ENCODE measurements around the gene MVB12B. TPM values are rescaled to one million over a fixed set of nuclear protein-coding genes. Genes with fewer than 3 reads are reported as not detected.

MVB12B gene
- total and polyA plus RNA-seq, 8 donors = 2.6 to 6.7 (median 4.0) TPM

GRCh38 chr9:126366366-126367011 lies 39.9 kb downstream of the MVB12B start:
- DNase-seq (no peak), ATAC-seq (no peak), FAIRE-seq (no peak)
- Histone ChIP-seq H3K9me3 (peaks cover 0 to 5% (median 0%) of the 10 kb centered on the region in 4 donors), H3K27me3 (no peaks in the 10 kb centered on the region), H3K4me1 (no peaks in the 10 kb centered on the region), H3K36me3 (no peaks in the 10 kb centered on the region), H3K27ac (no peak overlapping the region), H3K4me3 (no peak overlapping the region)
- TF ChIP-seq CTCF (IDR thresholded peaks at IDR 0.05) = no peak
- 86 to 87% methylated on average over 13 of the region's 13 CpGs for WGBS, 2 donors
- intact Hi-C loops (cut with DNase I) = no loop called here

GRCh38 chr9:126367139-126367538 lies 40.5 kb downstream of the MVB12B start:
- DNase-seq = no peak
- H3K4me1 ChIP-seq = no peaks in the 10 kb centered on the region
- no peak for ATAC-seq
- no peak overlapping the region for H3K4me3 ChIP-seq
- peaks cover 0 to 5% (median 0%) of the 10 kb centered on the region in 4 donors for H3K9me3 ChIP-seq
- H3K27me3 ChIP-seq = no peaks in the 10 kb centered on the region
- 89 to 92% methylated on average over 13 of the region's 13 CpGs for WGBS, 2 donors
- no peak overlapping the region for H3K27ac ChIP-seq
- intact Hi-C loops (cut with DNase I) = no loop called here
- no peaks in the 10 kb centered on the region for H3K36me3 ChIP-seq
- TF ChIP-seq CTCF (IDR thresholded peaks at IDR 0.05) = no peak
- no peak for FAIRE-seq

GRCh38 chr9:126367616-126368015 lies 41.0 kb downstream of the MVB12B start:
- no peak overlapping the region for H3K27ac ChIP-seq
- no peaks in the 10 kb centered on the region for H3K36me3 ChIP-seq
- no peak overlapping the region for H3K4me3 ChIP-seq
- FAIRE-seq (no peak), DNase-seq (no peak), ATAC-seq (no peak)
- no peak for TF ChIP-seq CTCF (IDR thresholded peaks at IDR 0.05)
- H3K9me3 ChIP-seq = peaks cover 0 to under 1% (median 0%) of the 10 kb centered on the region in 4 donors
- no peaks in the 10 kb centered on the region for H3K27me3 ChIP-seq
- intact Hi-C loops (cut with DNase I) = no loop called here
- 79 to 81% methylated on average over 3 of the region's 3 CpGs for WGBS, 2 donors
- H3K4me1 ChIP-seq = no peaks in the 10 kb centered on the region

- FAIRE-seq (no peak), ATAC-seq (no peak), DNase-seq (no peak)
- no peaks in the 10 kb centered on the region for H3K36me3 ChIP-seq
- intact Hi-C loops (cut with DNase I) = no loop called here
- H3K27ac ChIP-seq = no peak overlapping the region
- H3K4me3 ChIP-seq = no peak overlapping the region
- H3K4me1 ChIP-seq = no peaks in the 10 kb centered on the region
- no peak for TF ChIP-seq CTCF (IDR thresholded peaks at IDR 0.05)
- no peaks in the 10 kb centered on the region for H3K9me3 ChIP-seq
- WGBS, 2 donors = 94 to 95% methylated on average over 7 of the region's 7 CpGs
- no peaks in the 10 kb centered on the region for H3K27me3 ChIP-seq
These were observed 41.4 kb downstream of the MVB12B start for GRCh38 chr9:126368020-126368419.

GRCh38 chr9:126371007-126371870 lies 44.6 kb downstream of the MVB12B start:
- H3K9me3 ChIP-seq = no peaks in the 10 kb centered on the region
- ATAC-seq (no peak), FAIRE-seq (no peak), DNase-seq (no peak)
- no peaks in the 10 kb centered on the region for H3K4me1 ChIP-seq
- no peak overlapping the region for H3K27ac ChIP-seq
- H3K27me3 ChIP-seq = no peaks in the 10 kb centered on the region
- no peak for TF ChIP-seq CTCF (IDR thresholded peaks at IDR 0.05)
- H3K4me3 ChIP-seq = no peak overlapping the region
- WGBS, 2 donors = 92 to 94% methylated on average over 17 of the region's 17 CpGs
- intact Hi-C loops (cut with DNase I) = no loop called here
- H3K36me3 ChIP-seq = no peaks in the 10 kb centered on the region
